Right renal cortex interstitium (tissue), 3 donors: ENCODE data around the gene ZNF555. TPM values are rescaled to one million over a fixed set of nuclear protein-coding genes. Genes with fewer than 3 reads are reported as not detected.
"Not testable (repeated sequence)": the region's sequence is repeated elsewhere in the genome, so short reads cannot be mapped to it uniquely, and the experiment has no call there.

ENCODE experiments used
- DNase-seq, 3 donors: peaks; one replicate each; pipeline ENCODE4 v3.0.0-alpha.2; 2013; ENCODE audit warnings: low read depth in 3 of 3, low spot score in 2 of 3
- polyA plus RNA-seq, 3 donors: library from polyadenylated mRNA; unstranded; fragments of 120-200 nt; gene quantifications; one replicate each; pipeline ENCODE4 v1.2.1, GENCODE V29; 2013; ENCODE audit not compliant: insufficient read length in 3 of 3

Gene ZNF555
- polyA plus RNA-seq: 10 to 100 TPM; 13.8 to 14.4 (median 14.0) TPM

DNA sequence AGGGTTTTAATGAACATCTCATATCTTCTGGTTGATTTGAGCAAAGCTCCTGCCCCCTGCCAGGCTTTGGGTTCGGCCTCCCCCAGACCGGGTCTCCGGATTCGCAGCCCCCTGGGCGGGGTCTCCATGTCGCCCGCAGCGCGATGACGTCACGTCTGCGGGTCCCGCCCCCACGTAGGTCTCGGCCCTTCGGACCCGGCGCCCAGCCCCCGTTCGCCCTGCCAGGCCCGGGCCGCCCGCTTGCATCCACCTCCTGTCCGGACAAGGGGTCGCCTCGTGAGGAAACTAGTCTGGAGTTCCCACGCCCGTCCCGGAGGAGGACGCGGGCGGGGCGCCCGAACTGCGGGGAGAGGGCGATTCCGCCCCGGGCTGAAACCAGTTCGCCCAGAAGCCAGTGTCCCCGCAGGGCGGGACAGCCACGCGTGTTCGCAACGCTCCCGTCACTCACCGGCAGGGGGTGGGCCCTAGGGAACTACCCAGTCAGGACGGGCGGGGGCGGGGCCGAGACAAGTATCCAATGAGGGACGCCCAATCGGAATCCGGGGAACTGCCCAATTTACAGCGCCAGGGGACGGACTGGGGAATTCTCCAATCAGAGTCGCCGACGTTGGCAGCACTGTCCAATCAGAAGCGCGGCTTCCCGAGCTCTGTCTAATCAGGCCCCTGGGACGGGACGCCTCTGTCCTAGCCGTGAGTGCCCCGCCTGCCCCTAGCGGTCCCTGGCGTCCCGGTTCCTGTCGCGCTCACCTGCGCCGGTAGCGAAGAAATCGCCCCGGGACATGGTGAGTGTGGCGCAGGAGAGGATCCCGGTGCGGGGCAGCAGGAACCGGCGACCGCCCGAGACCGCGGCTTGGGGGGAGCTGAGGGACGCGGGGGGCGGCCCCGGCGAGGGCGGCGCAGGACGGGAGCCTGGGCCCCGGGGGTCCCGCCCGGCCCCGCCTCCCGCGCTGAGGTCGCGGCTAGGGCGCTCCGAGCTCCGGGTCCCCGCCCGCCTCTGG is at the start of gene ZNF555:
ZNF555 (plus strand) TSS at position 682 of the 998 bp plus-strand sequence; CDS start at position 780, 98 bp downstream.
- DNase-seq: peak; percentile 97 to 99 (median 99)

DNA sequence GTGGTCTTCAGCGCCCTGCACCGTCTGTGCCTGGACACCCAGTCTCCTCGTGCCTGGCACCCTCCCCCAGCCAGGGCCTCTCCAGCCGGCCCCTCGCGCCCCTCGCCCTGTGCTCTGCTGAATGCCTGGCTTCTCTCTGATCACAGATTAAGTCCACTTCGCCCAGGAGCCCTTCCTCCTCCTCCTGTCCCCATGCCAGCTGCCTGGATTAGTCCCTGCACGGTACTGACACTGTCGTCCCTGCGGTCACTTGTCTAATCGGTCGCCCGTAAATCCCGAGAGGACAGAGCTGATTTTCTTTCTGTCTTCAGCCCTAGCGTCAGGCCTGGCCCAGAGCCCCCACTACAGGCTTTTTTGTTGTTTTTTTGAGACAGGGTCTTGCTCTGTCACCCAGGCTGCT is 49.4 kb upstream of the ZNF555 start:
- DNase-seq: no peak

DNA sequence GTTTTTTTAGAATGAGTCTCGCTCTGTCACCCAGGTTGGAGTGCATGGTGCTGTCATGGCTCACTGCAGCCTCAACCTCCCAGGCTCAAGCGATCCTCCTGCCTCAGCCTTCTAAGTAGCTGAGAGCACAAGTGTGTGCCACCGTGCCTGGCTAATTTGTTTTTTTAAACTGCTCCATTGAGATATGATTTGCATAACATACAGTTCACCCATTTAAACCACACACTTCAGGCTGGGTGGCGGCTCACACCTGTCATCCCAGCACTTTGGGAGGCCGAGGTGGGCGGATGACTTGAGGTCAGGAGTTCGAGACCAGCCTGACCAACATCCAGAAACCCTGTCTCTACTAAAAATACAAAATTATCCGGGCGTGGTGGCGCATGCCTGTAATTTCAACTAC is 48.6 kb upstream of the ZNF555 start:
- not testable (repeated sequence) for DNase-seq

DNA sequence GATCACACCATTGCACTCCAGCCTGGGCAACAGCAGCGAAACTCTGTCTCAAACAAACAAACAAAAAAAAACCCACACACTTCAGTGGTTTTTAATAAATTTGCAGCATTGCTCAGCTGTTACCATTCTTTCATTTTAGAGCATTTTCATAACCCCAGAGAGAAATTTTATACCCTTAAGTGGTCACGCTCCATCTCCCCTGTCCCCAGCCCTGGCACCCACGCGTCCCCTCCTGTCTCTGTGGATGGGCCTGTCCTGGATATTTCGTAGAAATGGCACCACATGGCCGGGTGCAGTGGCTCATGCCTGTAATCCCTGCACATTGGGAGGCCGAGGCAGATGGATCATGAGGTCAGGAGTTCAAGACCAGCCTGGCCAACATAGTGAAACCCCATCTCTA is 48.1 kb upstream of the ZNF555 start:
- no peak for DNase-seq

DNA sequence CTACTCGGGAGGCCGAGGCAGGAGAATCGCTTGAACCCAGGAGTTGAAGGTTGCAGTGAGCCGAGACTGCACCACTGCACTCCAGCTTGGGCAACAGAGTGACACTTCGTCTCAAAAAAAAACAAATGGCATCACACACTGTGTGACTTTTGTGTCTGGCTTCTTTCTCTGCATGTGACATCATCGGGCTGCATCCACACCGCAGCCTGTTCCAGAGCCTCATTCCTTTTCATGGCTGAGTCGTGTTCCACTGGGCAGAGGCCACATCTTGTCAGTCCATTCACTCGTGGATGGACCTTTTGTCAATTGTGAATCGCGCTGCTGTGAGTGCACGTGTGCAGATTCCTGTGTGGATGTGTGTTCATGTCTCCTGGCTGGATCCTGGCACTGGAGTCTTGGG is 47.7 kb upstream of the ZNF555 start:
- no peak for DNase-seq

DNA sequence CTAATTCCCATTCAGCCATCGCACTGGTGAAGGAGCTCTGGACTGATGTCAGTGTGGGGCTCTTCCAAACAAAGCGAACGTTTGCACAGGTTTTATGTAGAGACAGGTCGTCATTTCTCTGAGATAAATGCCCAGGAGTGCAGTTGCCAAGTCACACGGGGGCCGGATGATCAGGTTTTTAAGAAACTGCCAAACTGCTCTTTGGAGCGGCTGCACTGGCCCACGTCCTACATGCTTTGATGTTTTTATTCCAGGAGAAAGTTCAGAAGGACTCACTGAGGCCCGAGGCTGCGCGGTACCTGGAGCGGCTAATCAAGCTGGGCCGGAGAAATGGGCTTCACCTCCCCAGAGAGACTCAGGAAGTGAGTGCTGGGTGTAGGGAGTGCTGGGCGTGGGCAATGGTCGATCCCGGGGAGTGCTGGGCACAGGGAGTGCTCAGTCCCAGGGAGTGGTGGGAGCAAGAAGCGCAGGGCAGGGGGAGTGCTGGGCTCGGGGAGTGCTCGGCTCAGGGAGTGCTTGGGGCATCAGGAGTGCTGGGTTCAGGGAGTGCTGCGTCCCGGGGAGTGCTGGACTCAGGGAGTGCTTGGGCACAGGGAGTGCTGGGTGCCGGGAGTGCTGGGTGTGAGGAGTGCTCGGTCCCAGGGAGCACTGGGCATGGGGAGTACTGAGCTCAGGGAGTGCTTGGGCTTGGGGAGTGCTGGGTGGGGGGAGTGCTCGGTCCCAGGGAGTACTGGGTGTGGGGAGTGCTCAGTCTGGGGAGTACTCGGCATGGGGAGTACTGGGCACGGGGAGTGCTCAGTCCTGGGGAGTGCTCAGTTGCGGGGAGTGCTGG is 45.2 kb upstream of the ZNF555 start:
- no peak for DNase-seq

DNA sequence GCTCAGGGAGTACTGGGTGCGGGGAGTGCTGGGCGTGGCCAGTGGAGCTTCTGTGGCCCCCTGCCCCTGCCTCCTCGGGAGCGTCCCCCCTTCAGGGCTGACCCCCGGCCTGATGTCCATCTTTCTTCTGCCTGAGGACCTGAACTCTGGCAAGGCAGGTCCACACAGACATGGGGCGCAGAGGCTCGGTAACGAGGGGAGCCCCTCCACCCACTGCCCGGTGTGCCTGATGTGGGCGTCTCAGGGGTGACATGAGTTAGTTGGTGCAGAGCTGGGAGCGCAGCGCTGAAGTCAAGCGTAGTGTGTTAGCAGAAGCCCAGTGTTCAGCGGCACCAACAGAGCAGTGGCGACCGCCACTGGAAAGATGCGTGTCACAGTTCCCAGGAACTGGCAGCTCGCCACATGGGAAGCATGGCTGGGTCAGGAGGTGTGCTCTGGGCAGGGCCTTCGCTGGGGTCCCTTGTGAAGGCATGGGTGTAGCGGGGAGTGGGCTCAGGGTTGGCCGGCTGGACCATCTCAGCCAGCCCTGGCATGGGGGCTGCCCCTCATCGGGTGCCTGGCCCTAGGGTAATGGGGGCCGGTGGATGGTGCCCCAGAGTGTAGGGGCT is 44.5 kb upstream of the ZNF555 start:
- DNase-seq: no peak

DNA sequence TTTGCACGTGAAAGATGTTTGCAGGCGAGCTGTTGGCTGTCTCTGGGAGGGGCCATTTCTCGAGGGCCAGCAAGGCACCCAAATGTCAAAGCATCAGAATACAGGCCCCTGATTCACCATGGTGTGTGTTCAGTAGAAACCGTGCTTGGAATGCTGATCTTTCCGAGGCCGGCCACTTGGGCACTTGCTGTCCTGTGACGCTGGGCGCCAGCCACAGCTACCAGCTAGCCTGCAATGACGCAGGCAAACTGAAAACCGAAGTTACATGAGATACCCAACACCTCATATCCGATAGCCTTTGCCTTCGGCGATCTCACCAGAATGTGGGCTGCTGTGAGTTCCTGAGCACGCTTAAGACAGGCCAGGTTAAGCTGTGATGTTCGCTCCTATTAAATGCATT is 44.0 kb upstream of the ZNF555 start:
- no peak for DNase-seq

DNA sequence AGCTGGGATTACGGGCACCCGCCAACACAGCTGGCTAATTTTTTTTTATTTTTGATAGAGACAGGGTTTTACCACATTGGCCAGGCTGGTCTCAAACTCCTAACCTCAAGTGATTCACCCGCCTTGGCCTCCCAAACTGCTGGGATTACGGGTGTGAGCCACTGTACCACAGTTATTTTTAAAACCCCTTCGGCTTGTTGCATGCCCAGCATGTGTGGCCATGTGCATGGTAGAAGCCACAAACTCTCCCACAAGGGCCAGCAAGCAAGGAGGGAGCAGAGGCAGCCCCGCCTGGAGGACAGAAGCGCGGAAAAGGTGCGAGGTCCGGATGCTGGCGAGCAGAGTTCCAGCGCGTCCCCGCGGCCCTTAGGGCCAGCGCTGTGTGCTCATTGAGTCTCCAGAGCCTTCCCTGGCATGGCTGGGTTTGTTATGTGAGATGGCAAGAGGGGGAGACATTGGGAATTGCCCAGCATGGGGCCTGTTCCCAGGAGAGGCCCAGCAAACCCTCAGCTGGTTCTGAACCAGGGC is 43.1 kb upstream of the ZNF555 start:
- no peak for DNase-seq

DNA sequence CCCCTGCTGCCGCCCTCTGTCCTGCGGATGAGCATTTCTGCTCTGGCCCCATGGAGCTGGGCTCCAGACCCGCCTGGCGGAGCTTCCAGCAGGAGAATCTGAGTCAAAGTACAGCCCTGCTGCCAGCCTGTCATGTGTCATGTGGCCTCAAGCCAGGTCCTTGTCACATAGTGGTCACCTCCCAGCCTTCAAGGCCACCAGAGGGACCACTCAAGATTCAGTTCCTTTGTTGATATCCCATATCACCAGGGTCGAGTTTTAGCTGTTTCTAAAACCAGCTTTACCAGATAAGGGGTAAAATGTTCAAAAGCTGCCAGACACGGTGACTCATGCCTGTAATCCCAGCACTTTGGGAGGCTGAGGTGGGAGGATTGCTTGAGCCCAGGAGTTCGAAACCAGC is 42.5 kb upstream of the ZNF555 start:
- DNase-seq: no peak

DNA sequence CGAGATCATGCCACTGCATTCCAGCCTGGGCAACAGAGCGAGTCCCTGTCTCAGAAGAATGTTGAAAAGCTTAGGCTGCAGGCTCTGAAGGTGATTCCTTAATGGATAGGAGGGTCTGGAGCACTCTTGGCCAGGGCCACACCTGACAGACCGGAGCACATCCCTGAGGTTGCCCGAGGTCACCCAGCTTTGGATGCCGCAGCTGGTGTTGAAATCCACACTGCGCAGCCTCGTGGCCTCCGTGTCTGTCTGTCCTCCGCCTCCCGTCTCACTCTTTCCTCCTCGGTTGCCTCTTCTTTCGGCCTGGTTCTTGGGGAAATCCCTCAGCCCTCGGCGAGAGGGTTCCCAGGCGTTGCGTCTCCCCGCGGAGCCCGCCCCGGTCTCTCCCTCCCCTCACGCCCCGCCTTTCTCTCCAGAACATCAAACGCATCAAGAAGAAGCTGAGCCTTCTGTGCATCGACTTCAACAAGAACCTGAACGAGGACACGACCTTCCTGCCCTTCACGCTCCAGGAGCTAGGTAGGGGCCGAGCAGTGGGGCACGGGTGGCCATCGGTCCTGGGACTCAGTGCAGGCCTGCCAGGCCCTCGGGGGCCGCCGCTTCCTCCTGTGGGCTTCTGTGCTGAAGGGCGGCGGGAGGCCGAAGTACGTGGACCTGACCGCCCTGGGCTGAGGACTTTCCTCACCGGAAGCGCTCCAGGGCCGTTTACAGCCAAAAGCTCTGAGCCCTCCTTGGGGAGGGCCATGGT is 41.8 kb upstream of the ZNF555 start:
- DNase-seq: no peak

DNA sequence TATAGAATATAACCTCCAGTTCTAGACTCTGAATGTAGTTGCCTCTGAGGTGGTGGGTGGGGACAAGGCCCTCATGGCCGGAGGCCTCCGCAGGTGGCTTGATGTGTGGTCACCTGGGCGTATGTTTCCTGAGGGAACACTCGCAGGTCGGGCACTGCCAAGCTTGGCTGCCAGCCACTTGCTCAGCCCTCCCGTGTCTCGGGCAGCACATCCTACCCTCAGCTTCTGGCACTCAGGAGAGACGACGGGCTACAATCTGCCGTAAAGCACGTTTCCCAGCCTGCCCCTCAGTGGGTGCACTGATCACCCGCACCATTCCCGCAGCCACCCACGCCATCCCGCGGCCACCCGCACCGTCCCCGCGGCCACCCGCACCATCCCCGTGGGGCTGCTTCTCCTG is 40.8 kb upstream of the ZNF555 start:
- no peak for DNase-seq

DNA sequence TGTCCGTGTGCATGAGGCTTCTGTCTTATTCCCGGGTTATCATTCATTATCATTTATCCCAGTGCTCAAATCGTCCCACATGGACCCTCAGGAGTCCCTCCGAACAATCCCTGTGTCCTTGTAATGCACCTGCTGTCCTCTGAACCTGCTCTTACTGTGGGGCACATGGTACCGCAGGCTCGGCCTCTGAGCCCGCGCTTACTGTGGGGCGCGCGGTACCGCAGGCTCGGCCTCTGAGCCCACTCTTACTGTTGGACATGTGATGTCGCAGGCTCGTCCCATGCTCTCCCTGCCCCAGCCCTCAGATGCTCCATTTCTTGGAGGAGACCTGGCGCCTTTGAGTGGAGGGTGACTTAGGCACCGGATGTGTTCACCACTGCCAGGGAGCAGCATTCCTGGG is 38.4 kb upstream of the ZNF555 start:
- DNase-seq: no peak

DNA sequence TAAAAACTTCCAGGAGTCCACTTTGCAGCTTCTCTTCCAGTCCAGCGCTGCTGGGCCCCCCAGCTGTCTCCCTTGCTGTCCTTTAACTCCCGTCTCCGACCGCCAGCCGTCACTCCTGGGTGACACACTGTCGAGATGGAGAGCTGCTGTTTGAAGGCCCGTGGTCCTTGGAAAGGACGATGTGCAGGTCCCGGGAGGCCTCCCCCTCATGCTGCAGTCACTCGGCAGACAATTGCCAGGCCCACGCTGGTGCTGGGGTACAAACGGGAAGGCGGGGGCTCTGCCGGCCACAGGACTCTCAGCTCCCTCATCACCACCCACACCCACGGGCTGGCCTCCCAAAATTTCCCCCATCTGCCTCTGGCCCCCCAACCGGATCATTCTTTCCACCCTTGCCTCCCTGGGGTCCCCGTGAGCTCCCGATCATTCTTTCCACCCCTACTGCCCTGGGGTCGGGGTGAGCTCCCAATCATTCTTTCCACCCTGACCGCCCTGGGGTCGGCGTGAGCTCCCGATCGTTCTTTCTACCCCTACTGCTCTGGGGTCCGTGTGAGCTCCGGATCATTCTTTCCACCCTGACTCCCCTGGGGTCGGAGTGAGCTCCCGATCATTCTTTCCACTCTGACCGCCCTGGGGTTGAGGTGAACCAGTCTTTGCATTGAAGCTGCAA is 37.7 kb upstream of the ZNF555 start:
- no peak for DNase-seq

DNA sequence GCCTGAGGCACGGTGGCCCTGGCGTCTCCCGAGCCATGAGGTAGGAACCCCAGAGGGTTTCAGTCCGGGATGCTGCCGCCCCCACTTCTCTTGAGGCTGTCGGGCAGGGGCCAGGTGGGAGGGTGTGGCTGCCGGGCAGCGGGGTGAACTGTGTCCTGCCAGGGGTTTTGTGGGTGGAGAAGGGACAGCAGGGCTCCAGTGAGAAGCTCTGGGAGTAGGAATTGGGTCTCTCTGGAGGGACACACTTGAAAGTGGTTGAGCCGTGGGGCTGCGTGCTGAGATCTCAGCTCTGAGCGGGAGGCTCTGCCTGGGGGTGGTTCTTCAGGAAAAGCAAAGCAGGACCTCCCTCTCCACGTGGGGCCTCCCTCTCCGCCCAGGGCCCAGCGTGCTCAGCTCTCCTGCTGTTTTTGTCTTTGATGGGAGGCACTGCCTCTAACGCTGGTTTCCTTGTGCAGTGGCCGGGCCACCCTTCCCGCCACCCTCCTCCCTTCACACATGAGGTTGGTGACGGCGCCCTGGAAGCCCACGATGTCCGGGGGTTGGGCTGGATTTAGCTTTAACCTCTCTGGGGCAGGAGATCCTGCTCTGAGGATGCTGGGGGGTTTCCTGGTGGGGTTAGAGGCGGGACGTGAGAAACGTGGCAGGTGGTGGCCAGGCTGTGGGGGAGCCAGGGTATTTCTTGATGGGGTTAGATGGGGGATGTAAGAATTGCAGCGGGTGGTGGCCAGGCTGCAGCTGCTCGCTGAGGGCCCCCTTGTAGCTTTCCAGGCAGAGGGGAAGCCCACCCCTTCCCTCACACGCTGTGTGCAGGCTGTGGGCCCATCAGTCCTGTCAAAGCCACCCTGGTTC is 36.9 kb upstream of the ZNF555 start:
- no peak for DNase-seq

DNA sequence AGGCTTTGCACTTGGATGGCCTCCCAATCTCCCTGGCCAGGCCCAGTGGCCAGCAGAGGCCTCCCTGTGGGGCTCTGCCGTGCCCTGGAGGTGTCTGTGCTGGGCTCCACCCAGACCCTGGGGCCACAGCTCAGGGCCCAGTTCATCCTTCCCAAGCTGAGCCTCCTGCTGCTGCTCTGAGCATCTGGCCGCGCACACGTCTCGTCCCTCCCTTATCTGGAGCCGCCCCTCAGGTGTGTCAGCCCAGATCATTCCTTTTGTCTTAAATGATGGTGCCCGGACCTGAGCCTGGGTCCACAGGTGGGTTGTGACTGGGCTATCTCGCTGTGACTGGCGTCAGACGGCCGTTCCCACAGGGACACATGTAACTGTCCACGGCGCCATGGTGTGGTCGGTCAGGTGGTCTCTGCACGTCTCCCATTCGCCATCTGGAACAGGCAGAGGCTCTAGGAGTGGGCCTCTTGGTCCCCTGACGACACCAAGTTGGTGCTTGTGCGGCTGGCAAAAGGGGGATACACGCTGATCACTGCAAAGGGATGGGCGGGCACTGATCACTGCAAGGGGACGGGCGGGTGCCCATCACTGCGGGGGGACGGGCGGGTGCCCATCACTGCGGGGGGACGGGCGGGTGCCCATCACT is 35.9 kb upstream of the ZNF555 start:
- DNase-seq: no peak

DNA sequence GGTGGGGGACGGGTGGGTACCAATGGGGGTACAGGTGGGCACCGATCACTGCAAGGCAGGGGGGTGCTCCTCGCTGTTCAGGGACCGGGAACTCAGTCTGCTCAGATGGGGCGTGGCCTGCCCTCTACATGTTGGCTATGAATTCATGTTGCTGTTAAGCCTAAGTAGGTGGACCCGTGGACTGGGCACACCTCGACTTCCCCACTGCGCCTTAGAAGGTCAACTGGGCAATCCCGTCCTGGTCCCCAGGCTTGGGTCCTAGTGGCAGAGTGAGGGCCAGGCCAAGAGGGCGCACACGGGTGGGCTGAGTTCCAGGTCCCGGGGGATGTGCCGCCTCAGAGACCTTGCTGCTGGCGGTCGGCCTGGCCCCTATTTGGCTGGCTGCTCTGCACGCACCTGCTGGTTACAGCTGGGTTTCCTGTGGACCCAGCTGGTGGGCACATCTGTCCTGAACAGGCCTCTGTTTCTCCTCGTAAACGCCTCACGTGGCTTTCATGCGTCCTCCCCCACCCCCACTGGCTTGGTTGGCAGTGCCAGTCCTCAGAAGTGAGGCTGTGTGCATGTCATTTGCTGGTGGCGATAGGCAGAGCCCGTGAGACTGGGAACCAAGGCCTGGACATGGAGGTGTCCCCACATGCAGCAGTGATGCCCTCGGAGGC is 35.2 kb upstream of the ZNF555 start:
- no peak for DNase-seq
